Upper lobe of left lung (tissue), 4 donors: ENCODE results near the gene KCNK16.

ENCODE experiments used
- EP300 ChIP-seq, 4 donors: sonication (generic); formaldehyde crosslinking; IDR thresholded peaks; one replicate each; pipeline ENCODE4 v1.5.1; 2017; ENCODE audit warnings: antibody characterized with exemption in 4 of 4, control low read depth in 2 of 4
- POLR2A ChIP-seq, 4 donors: fragments of 450-650 bp; IDR thresholded peaks; one replicate each; pipeline ENCODE4 v1.5.1; 2016 to 2017; ENCODE audit warnings: antibody characterized with exemption in 4 of 4, mild to moderate bottlenecking in 2 of 4
- POLR2AphosphoS5 ChIP-seq, 2 donors: sonication (generic); formaldehyde crosslinking; IDR thresholded peaks; one replicate each; pipeline ENCODE4 v1.5.1; 2017; ENCODE audit warnings: antibody characterized with exemption in 2 of 2
- TF ChIP-seq, protein P1 (sequence below), 6 experiments: fragments of 450-650 bp in 4 of 6; fragments of 200-600 bp in 2 of 6; sonication (generic) in 2 of 6; IDR thresholded peaks; one replicate each; pipeline ENCODE4 v1.5.1; 2016 to 2019; ENCODE audit warnings: antibody characterized with exemption in 6 of 6

DNA sequence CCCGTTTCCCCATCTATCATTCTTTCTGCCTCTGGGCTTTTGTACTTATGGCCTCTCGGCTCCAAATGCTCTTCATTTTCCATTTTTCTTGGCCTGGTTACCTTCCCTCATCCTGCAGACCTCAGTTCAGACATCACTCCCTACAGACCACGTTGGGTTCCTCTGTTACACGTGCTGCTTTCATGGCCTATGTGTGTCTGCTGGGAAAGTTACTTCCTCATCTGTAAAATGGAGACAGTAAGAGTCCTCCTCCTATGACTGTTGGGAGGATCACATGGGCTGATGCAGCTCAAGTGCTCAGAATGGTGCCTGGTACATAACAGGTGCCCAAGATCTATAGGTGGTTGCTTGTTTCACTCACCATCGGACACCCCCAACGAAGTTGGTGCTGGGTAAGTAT lies 21.8 kb downstream of the KCNK16 start:
- TF ChIP-seq, protein P1, sequence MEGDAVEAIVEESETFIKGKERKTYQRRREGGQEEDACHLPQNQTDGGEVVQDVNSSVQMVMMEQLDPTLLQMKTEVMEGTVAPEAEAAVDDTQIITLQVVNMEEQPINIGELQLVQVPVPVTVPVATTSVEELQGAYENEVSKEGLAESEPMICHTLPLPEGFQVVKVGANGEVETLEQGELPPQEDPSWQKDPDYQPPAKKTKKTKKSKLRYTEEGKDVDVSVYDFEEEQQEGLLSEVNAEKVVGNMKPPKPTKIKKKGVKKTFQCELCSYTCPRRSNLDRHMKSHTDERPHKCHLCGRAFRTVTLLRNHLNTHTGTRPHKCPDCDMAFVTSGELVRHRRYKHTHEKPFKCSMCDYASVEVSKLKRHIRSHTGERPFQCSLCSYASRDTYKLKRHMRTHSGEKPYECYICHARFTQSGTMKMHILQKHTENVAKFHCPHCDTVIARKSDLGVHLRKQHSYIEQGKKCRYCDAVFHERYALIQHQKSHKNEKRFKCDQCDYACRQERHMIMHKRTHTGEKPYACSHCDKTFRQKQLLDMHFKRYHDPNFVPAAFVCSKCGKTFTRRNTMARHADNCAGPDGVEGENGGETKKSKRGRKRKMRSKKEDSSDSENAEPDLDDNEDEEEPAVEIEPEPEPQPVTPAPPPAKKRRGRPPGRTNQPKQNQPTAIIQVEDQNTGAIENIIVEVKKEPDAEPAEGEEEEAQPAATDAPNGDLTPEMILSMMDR (IDR thresholded peaks at IDR 0.05): no peak
- TF ChIP-seq EP300 (IDR thresholded peaks at IDR 0.05) (no peak), POLR2A (IDR thresholded peaks at IDR 0.05) (no peak), POLR2AphosphoS5 (IDR thresholded peaks at IDR 0.05) (no peak)
